Endothelial cell of umbilical vein (primary cell): Measurements from ENCODE around the gene CELSR1. TPM values are rescaled to one million over a fixed set of nuclear protein-coding genes. Genes with fewer than 3 reads are reported as not detected.
"Not testable (repeated sequence)": the region's sequence is repeated elsewhere in the genome, so short reads cannot be mapped to it uniquely, and the experiment has no call there.

Experiments
- BruUV-seq: library from RNA; stranded (reverse); fragments of 400-500 nt; replicated peaks from 2 replicates; lab custom pipeline; 2021; lab: Mats Ljungman, UMichigan
- CTCF ChIA-PET: fragments of 300-600, 350-600 bp; sonication (Branson Sonifier 250); formaldehyde crosslinking; loops from one replicate; lab custom pipeline; 2021; ENCODE audit warnings: antibody characterized with exemption, inconsistent platforms; lab: Charles Lee
- POLR2A ChIA-PET: fragments of 300-600, 350-600 bp; sonication (Branson Sonifier 250); formaldehyde crosslinking; loops from one replicate; lab custom pipeline; 2021; ENCODE audit warnings: antibody characterized with exemption, inconsistent platforms; lab: Charles Lee
- DNase-seq: peaks from one replicate; pipeline ENCODE4 v3.0.0-alpha.2; 2011; ENCODE audit warnings: low read depth, low spot score
- FAIRE-seq: peaks from 2 replicates; lab custom pipeline; 2011; peaks lifted over from hg19 to GRCh38; lab: Jason Lieb, UNC
- H2AFZ ChIP-seq: 2 replicates; pipeline ENCODE4 v1.6.0; 2012; ENCODE audit warnings: low read depth, low read length, control low read depth, inconsistent platforms
- H3K27ac ChIP-seq: 2 replicates; pipeline ENCODE4 v1.5.1; 2011; ENCODE audit warnings: low read depth, mild to moderate bottlenecking, control low read depth, low read length, moderate library complexity; ENCODE audit not compliant: insufficient read depth
- H3K27me3 ChIP-seq, 2 experiments: 2 replicates each; pipeline versions ENCODE4 v1.6.0 to v1.6.1; 2011; ENCODE audit warnings: low read length in 2 of 2, mixed read lengths in 1 of 2; ENCODE audit not compliant: control insufficient read depth in 2 of 2, insufficient read depth in 2 of 2
- H3K36me3 ChIP-seq, 2 experiments: 2 replicates in 1 of 2; 3 replicates in 1 of 2; pipeline ENCODE4 v1.5.1; 2011; ENCODE audit warnings: low read length in 2 of 2, mild to moderate bottlenecking in 1 of 2, moderate library complexity in 1 of 2; ENCODE audit not compliant: control insufficient read depth in 2 of 2, insufficient read depth in 2 of 2; ENCODE audit errors: extremely low read depth in 1 of 2
- H3K4me1 ChIP-seq: 3 replicates; pipeline ENCODE4 v1.5.1; 2011; ENCODE audit warnings: mild to moderate bottlenecking, low read length; ENCODE audit not compliant: control insufficient read depth, insufficient read depth; ENCODE audit errors: extremely low read depth
- H3K4me2 ChIP-seq: 2 replicates; pipeline ENCODE4 v1.6.1; 2011; ENCODE audit warnings: low read length, control low read depth, mixed read lengths; ENCODE audit not compliant: insufficient read depth
- H3K4me3 ChIP-seq, 3 experiments: fragments of 200-600 bp in 1 of 3; sonication (generic), shearing (Covaris generic) in 1 of 3; replicated peaks in 1 of 3; 2 replicates each; pipeline ENCODE4 v1.5.1; 2011 to 2016; ENCODE audit warnings: control low read depth in 3 of 3, low read length in 3 of 3, mild to moderate bottlenecking in 2 of 3, inconsistent platforms in 1 of 3, low read depth in 1 of 3, moderate library complexity in 1 of 3; ENCODE audit not compliant: insufficient read depth in 1 of 3
- H3K79me2 ChIP-seq: 2 replicates; pipeline ENCODE4 v1.6.0; 2012; ENCODE audit warnings: low read length, inconsistent platforms; ENCODE audit not compliant: control insufficient read depth, insufficient read depth
- H3K9ac ChIP-seq: replicated peaks from 2 replicates; pipeline ENCODE3; 2011; ENCODE audit warnings: low read length, control low read depth; ENCODE audit not compliant: insufficient read depth; ENCODE audit errors: extremely low read depth
- H3K9me1 ChIP-seq: replicated peaks from 3 replicates; pipeline ENCODE4 v1.6.0; 2011; ENCODE audit warnings: mild to moderate bottlenecking, low read length; ENCODE audit not compliant: control insufficient read depth, insufficient read depth; ENCODE audit errors: extremely low read depth
- H3K9me3 ChIP-seq: replicated peaks from 2 replicates; pipeline ENCODE4 v1.5.1; 2012; ENCODE audit warnings: low read length, inconsistent platforms; ENCODE audit not compliant: control insufficient read depth, insufficient read depth
- H4K20me1 ChIP-seq: replicated peaks from 2 replicates; pipeline ENCODE3; 2011; ENCODE audit warnings: mild to moderate bottlenecking, low read length; ENCODE audit not compliant: control insufficient read depth, insufficient read depth; ENCODE audit errors: extremely low read depth
- EZH2 ChIP-seq: IDR thresholded peaks from 2 replicates; pipeline ENCODE4 v1.6.1; 2012; ENCODE audit warnings: borderline replicate concordance, low read depth, mild to moderate bottlenecking, moderate library complexity, low read length, inconsistent platforms; ENCODE audit not compliant: severe bottlenecking
- FOS ChIP-seq: IDR thresholded peaks from 2 replicates; pipeline ENCODE4 v1.6.1; 2011; ENCODE audit warnings: mild to moderate bottlenecking, low read length, moderate library complexity, borderline replicate concordance; ENCODE audit not compliant: insufficient read depth
- GATA2 ChIP-seq: IDR thresholded peaks from 2 replicates; pipeline ENCODE4 v1.7.0; 2011; ENCODE audit warnings: low read depth, mild to moderate bottlenecking, moderate library complexity, mixed read lengths, low read length; ENCODE audit not compliant: insufficient read length, insufficient read depth
- JUN ChIP-seq: IDR thresholded peaks from 2 replicates; pipeline ENCODE4 v1.6.1; 2011; ENCODE audit warnings: borderline replicate concordance, low read depth; ENCODE audit not compliant: insufficient read length, insufficient read depth
- MYC ChIP-seq: IDR thresholded peaks from one replicate; pipeline ENCODE4 v1.6.1; 2011; ENCODE audit warnings: mild to moderate bottlenecking, low read depth, low read length
- POLR2A ChIP-seq: IDR thresholded peaks from 2 replicates; pipeline ENCODE4 v1.6.1; 2012; ENCODE audit warnings: low read depth, mild to moderate bottlenecking, control low read depth, low read length
- POLR2AphosphoS5 ChIP-seq: IDR thresholded peaks from 2 replicates; pipeline ENCODE4 v1.6.1; 2012; ENCODE audit warnings: low read depth, mild to moderate bottlenecking, control low read depth, low read length, moderate library complexity; ENCODE audit not compliant: insufficient read depth
- dilution Hi-C: fragments of 300-500 bp; cut with MboI; formaldehyde crosslinking; loops from one replicate; pipeline ENCODE4 v1.15.0; 2019; ENCODE audit warnings: low sequenced_read_pairs; ENCODE audit not compliant: extremely low pct_ligation_motif_present
- intact Hi-C: fragments of 100-400 bp; cut with micrococcal nuclease; formaldehyde crosslinking; loops from one replicate; pipeline ENCODE4 v1.10.0; 2022
- polyA plus RNA-seq, 4 experiments: library from polyadenylated mRNA; depleted of rRNA in 3 of 4; stranded (reverse) in 3 of 4; unstranded in 1 of 4; fragments of >200 nt; gene quantifications; 2 replicates each; pipeline versions ENCODE4 v1.2.1 to v1.2.3, GENCODE V29; 2011 to 2012; ENCODE audit warnings: missing spikeins in 1 of 4
- total RNA-seq: library from RNA; stranded (reverse); gene quantifications from 2 replicates; pipeline ENCODE4 v1.2.3, GENCODE V29; 2021
- TF ChIP-seq, protein P1 (sequence below): IDR thresholded peaks from 2 replicates; pipeline ENCODE4 v1.6.1; 2011; ENCODE audit not compliant: insufficient read depth, insufficient read length
- TF ChIP-seq, protein P2 (sequence below), 2 donors: IDR thresholded peaks; 1 replicate in 1 of 2; 2 replicates in 1 of 2; pipeline ENCODE4 v1.5.1; 2011; ENCODE audit warnings: low read length in 2 of 2, mild to moderate bottlenecking in 2 of 2, moderate library complexity in 2 of 2, control low read depth in 1 of 2, inconsistent platforms in 1 of 2, low read depth in 1 of 2; ENCODE audit not compliant: insufficient read depth in 1 of 2; ENCODE audit errors: extremely low read depth in 1 of 2

Gene CELSR1
- total and polyA plus RNA-seq, 2 donors (not counting 3 experiments of a cell fraction or from before 2014, with no cell fraction given), result 3.7 to 5.4 TPM

DNA sequence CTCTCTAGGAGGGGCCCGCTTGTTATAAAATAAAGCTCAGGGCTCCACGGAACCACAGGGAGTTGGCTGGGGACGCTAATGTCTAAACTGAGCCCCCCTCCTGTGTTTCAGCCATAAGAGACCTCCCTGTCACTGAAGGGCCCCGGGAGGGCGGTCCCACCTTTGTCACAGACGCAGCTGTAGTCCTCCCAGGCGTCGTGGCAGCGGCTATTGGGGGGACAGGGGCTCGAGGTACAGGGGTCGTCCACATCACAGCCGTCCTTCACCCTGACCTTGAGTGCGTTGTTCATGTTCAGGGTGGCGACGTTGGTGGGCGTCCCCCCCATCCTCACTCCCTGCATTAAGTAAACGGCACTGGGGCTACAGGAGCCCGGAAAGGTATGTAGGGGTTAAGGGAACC lies 139.9 kb downstream of the CELSR1 start:
- Histone ChIP-seq H3K27me3 (no peaks in the 10 kb centered on the region), H3K9ac (no peak overlapping the region), H3K4me1 (no peaks in the 10 kb centered on the region), H3K4me3 (no peak overlapping the region), H3K79me2 (no peaks in the 10 kb centered on the region), H3K9me1 (no peaks in the 10 kb centered on the region), H3K9me3 (no peaks in the 10 kb centered on the region), H3K27ac (no peak overlapping the region), H2AFZ (no peak overlapping the region), H3K36me3 (no peaks in the 10 kb centered on the region), H3K4me2 (no peak overlapping the region), H4K20me1 (no peaks in the 10 kb centered on the region)
- CTCF ChIA-PET, result interaction anchor here (1.1 to 1.5 kb wide), 2 partner anchors 12 to 30 kb away, joined by 5 read pairs; no protein-coding TSS in a partner anchor
- POLR2A ChIA-PET, result no interaction called here
- intact Hi-C loops (no loop called here), dilution Hi-C loops (no loop called here)
- DNase-seq, result no peak
- no peak for FAIRE-seq
- no peak for TF ChIP-seq EZH2
- TF ChIP-seq MYC, result no peak
- no peak for TF ChIP-seq FOS
- no peak for TF ChIP-seq POLR2AphosphoS5
- no peak for TF ChIP-seq POLR2A
- no peak for TF ChIP-seq GATA2
- TF ChIP-seq, protein P1, sequence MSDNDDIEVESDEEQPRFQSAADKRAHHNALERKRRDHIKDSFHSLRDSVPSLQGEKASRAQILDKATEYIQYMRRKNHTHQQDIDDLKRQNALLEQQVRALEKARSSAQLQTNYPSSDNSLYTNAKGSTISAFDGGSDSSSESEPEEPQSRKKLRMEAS, result no peak
- TF ChIP-seq, protein P2, sequence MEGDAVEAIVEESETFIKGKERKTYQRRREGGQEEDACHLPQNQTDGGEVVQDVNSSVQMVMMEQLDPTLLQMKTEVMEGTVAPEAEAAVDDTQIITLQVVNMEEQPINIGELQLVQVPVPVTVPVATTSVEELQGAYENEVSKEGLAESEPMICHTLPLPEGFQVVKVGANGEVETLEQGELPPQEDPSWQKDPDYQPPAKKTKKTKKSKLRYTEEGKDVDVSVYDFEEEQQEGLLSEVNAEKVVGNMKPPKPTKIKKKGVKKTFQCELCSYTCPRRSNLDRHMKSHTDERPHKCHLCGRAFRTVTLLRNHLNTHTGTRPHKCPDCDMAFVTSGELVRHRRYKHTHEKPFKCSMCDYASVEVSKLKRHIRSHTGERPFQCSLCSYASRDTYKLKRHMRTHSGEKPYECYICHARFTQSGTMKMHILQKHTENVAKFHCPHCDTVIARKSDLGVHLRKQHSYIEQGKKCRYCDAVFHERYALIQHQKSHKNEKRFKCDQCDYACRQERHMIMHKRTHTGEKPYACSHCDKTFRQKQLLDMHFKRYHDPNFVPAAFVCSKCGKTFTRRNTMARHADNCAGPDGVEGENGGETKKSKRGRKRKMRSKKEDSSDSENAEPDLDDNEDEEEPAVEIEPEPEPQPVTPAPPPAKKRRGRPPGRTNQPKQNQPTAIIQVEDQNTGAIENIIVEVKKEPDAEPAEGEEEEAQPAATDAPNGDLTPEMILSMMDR (IDR thresholded peaks at IDR 0.05; ENCODE audit: extremely low read depth in 1 of 2, insufficient read depth in 1 of 2, low read depth in 1 of 2, low read length in 2 of 2), result no peak
- TF ChIP-seq JUN, result no peak
- no TSS peak for BruUV-seq

DNA sequence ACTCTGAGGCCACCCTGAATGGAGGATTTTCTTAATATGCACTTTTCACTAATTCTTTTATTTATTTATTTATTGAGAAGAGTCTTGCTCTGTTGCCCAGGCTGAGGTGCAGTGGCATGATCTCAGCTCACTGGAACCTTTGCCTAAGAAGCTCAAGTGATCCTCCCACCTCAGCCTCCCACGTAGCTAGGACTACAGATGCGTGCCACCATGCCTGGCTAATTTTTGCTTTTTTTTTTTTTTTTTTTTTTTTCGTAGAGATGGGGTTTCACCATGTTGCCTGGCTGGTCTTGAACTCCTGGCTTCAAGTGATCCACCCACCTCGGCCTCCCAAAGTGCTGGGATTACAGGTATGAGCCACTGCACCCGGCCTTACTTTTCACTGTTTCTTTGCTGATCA lies 140.4 kb downstream of the CELSR1 start:
- H4K20me1 ChIP-seq, H2AFZ ChIP-seq, H3K4me3 ChIP-seq, DNase-seq, dilution Hi-C loops, BruUV-seq, H3K27ac ChIP-seq, H3K79me2 ChIP-seq, H3K9me1 ChIP-seq, H3K4me2 ChIP-seq, H3K9ac ChIP-seq, H3K4me1 ChIP-seq, FAIRE-seq, H3K36me3 ChIP-seq, H3K9me3 ChIP-seq, intact Hi-C loops, H3K27me3 ChIP-seq: not testable (repeated sequence)
- POLR2A ChIA-PET, result interaction anchor here (0.6 kb wide), 1 partner anchor 1524 kb away, joined by 9 read pairs; no protein-coding TSS in a partner anchor
- CTCF ChIA-PET, result interaction anchor here (1.5 kb wide), 1 partner anchor 29 kb away, joined by 5 read pairs; no protein-coding TSS in a partner anchor
